WTC11 (cell line): ENCODE data around the gene NTSR1.

Source experiments
- NR3C1 ChIP-seq: sonication (generic); formaldehyde crosslinking; conservative IDR thresholded peaks from 2 replicates; pipeline ENCODE4 v1.8.1; 2023; ENCODE audit warnings: low read depth, mild to moderate bottlenecking, missing genetic modification reagents
- RELA ChIP-seq: sonication (generic); formaldehyde crosslinking; IDR thresholded peaks from 2 replicates; pipeline ENCODE4 v1.8.1; 2022; ENCODE audit warnings: missing genetic modification reagents, mild to moderate bottlenecking, borderline replicate concordance
- TF ChIP-seq, protein P1 (sequence below): sonication (generic); formaldehyde crosslinking; IDR thresholded peaks from 2 replicates; pipeline ENCODE4 v1.8.0; 2023; ENCODE audit warnings: mild to moderate bottlenecking, missing genetic modification reagents

DNA sequence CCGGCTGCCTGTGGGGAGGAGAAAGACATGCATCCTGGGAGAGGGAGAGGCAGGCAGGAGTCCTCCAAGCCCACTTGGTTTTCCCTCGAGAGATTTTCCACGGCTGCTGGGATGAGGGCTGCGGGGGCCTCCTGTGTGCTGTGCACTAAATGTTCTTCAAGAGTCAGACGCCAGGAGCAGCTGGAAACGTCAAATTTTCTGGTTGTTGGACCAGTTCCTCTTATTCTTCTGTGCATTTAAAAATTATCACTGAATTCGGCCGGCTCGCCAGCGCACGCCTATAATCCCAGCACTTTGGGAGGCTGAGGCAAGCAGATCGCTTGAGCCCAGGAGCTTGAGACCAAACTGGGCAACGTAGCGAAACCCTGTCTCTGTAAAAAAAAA is 32.8 kb upstream of the NTSR1 start:
- TF ChIP-seq NR3C1 (no peak), RELA (CRISPR knock-in tag) (no peak)
- TF ChIP-seq, protein P1, sequence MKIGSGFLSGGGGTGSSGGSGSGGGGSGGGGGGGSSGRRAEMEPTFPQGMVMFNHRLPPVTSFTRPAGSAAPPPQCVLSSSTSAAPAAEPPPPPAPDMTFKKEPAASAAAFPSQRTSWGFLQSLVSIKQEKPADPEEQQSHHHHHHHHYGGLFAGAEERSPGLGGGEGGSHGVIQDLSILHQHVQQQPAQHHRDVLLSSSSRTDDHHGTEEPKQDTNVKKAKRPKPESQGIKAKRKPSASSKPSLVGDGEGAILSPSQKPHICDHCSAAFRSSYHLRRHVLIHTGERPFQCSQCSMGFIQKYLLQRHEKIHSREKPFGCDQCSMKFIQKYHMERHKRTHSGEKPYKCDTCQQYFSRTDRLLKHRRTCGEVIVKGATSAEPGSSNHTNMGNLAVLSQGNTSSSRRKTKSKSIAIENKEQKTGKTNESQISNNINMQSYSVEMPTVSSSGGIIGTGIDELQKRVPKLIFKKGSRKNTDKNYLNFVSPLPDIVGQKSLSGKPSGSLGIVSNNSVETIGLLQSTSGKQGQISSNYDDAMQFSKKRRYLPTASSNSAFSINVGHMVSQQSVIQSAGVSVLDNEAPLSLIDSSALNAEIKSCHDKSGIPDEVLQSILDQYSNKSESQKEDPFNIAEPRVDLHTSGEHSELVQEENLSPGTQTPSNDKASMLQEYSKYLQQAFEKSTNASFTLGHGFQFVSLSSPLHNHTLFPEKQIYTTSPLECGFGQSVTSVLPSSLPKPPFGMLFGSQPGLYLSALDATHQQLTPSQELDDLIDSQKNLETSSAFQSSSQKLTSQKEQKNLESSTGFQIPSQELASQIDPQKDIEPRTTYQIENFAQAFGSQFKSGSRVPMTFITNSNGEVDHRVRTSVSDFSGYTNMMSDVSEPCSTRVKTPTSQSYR (CRISPR knock-in tag), result no peak
